Panc1 (cell line): Measurements from ENCODE around the gene OR1E1.

Source experiments
- CTCF ChIP-seq: fragments of 450-650 bp; IDR thresholded peaks from 2 replicates; pipeline ENCODE4 v1.5.1; 2017; ENCODE audit warnings: mild to moderate bottlenecking
- POLR2AphosphoS5 ChIP-seq: IDR thresholded peaks from 2 replicates; pipeline ENCODE4 v1.6.1; 2012; ENCODE audit warnings: mild to moderate bottlenecking, low read depth, low read length, moderate library complexity

GRCh38 chr17:3381957-3382356 is 16.3 kb downstream of the OR1E1 start:
- TF ChIP-seq CTCF: no peak
- TF ChIP-seq POLR2AphosphoS5: no peak
